Measurements from ENCODE around the gene CDKL2.

DNA sequence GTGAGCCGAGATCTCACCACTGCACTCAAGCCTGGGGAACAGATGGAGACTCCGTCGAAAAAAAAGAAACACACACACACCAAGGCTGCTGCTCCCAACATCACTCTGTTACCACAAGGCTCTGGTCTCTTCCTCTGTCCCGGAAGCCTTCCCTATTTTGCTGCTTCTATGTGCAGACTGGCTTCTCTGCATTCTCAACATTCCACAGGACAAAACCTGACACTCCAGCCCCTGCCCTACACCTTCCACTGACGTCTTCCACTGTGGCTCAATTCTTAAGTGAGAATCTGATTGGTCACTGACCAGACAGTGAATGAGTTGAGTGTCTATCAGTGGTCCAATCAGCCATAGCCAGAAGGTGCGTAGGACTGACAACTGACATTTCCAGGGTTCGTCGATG, 68.5 kb downstream of the CDKL2 start:
- TF ChIP-seq, protein P1, sequence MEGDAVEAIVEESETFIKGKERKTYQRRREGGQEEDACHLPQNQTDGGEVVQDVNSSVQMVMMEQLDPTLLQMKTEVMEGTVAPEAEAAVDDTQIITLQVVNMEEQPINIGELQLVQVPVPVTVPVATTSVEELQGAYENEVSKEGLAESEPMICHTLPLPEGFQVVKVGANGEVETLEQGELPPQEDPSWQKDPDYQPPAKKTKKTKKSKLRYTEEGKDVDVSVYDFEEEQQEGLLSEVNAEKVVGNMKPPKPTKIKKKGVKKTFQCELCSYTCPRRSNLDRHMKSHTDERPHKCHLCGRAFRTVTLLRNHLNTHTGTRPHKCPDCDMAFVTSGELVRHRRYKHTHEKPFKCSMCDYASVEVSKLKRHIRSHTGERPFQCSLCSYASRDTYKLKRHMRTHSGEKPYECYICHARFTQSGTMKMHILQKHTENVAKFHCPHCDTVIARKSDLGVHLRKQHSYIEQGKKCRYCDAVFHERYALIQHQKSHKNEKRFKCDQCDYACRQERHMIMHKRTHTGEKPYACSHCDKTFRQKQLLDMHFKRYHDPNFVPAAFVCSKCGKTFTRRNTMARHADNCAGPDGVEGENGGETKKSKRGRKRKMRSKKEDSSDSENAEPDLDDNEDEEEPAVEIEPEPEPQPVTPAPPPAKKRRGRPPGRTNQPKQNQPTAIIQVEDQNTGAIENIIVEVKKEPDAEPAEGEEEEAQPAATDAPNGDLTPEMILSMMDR (IDR thresholded peaks at IDR 0.05; ENCODE audit: low read length), result no peak
- TF ChIP-seq EZH2 (IDR thresholded peaks at IDR 0.05; ENCODE audit: borderline replicate concordance, low read length), result no peak
